ENCODE measurements around the gene ANXA10. TPM values are rescaled to one million over a fixed set of nuclear protein-coding genes. Genes with fewer than 3 reads are reported as not detected.

Gene ANXA10
- total RNA-seq, 3 donors from 2014 or later: not detected

- TF ChIP-seq CTCF (IDR thresholded peaks at IDR 0.05) (no peak), POLR2A (IDR thresholded peaks at IDR 0.05) (no peak), POLR2AphosphoS5 (IDR thresholded peaks at IDR 0.05) (no peak)
- Histone ChIP-seq H3K4me3 (no peak overlapping the region), H3K27ac (no peak overlapping the region), H3K27me3 (no peaks in the 10 kb centered on the region), H3K9me3 (no peaks in the 10 kb centered on the region), H3K36me3 (no peaks in the 10 kb centered on the region), H3K4me1 (no peaks in the 10 kb centered on the region)
- intact Hi-C loops (cut with DNase I; ENCODE audit: low total_unique reads): no loop called here
- DNase-seq (ENCODE audit: low spot score in 2 of 2): no peak
These were observed 49.4 kb downstream of the ANXA10 start for GRCh38 chr4:168141733-168142132.

GRCh38 chr4:168143601-168144000, 51.3 kb downstream of the ANXA10 start:
- intact Hi-C loops (cut with DNase I; ENCODE audit: low total_unique reads): no loop called here
- DNase-seq (ENCODE audit: low spot score in 2 of 2): no peak
- Histone ChIP-seq H3K27me3 (no peaks in the 10 kb centered on the region), H3K9me3 (no peaks in the 10 kb centered on the region), H3K4me3 (no peak overlapping the region), H3K27ac (no peak overlapping the region), H3K4me1 (no peaks in the 10 kb centered on the region), H3K36me3 (no peaks in the 10 kb centered on the region)
- TF ChIP-seq POLR2A (IDR thresholded peaks at IDR 0.05) (no peak), POLR2AphosphoS5 (IDR thresholded peaks at IDR 0.05) (no peak), CTCF (IDR thresholded peaks at IDR 0.05) (no peak)

- intact Hi-C loops (cut with DNase I; ENCODE audit: low total_unique reads): no loop called here
- Histone ChIP-seq H3K4me3 (no peak overlapping the region), H3K9me3 (no peaks in the 10 kb centered on the region)
These were observed 58.2 kb downstream of the ANXA10 start for GRCh38 chr4:168150420-168151050.

GRCh38 chr4:168151327-168151726, 59.0 kb downstream of the ANXA10 start:
- H3K9me3 ChIP-seq: no peaks in the 10 kb centered on the region
- H3K4me3 ChIP-seq: no peak overlapping the region
- no peaks in the 10 kb centered on the region for H3K27me3 ChIP-seq
- no peak for DNase-seq (ENCODE audit: low spot score in 2 of 2)
- H3K27ac ChIP-seq: no peak overlapping the region
- no peaks in the 10 kb centered on the region for H3K4me1 ChIP-seq
- TF ChIP-seq POLR2A (IDR thresholded peaks at IDR 0.05): no peak
- TF ChIP-seq POLR2AphosphoS5 (IDR thresholded peaks at IDR 0.05): no peak
- no peak for TF ChIP-seq CTCF (IDR thresholded peaks at IDR 0.05)
- intact Hi-C loops (cut with DNase I; ENCODE audit: low total_unique reads): no loop called here
- H3K36me3 ChIP-seq: no peaks in the 10 kb centered on the region

More at GRCh38 chr4:168150420-168151050, 58.2 kb downstream of the ANXA10 start:
- no peaks in the 10 kb centered on the region for H3K36me3 ChIP-seq
- H3K27ac ChIP-seq: no peak overlapping the region
- no peaks in the 10 kb centered on the region for H3K27me3 ChIP-seq
- TF ChIP-seq CTCF (IDR thresholded peaks at IDR 0.05): no peak
- TF ChIP-seq POLR2A (IDR thresholded peaks at IDR 0.05): no peak
- no peak for TF ChIP-seq POLR2AphosphoS5 (IDR thresholded peaks at IDR 0.05)
- H3K4me1 ChIP-seq: no peaks in the 10 kb centered on the region
- DNase-seq (ENCODE audit: low spot score in 2 of 2): no peak

GRCh38 chr4:168152837-168153500, 60.6 kb downstream of the ANXA10 start:
- intact Hi-C loops (cut with DNase I; ENCODE audit: low total_unique reads): no loop called here
- Histone ChIP-seq H3K9me3 (no peaks in the 10 kb centered on the region), H3K27ac (no peak overlapping the region), H3K4me1 (no peaks in the 10 kb centered on the region), H3K36me3 (no peaks in the 10 kb centered on the region), H3K27me3 (no peaks in the 10 kb centered on the region), H3K4me3 (no peak overlapping the region)
- TF ChIP-seq CTCF (IDR thresholded peaks at IDR 0.05) (no peak), POLR2A (IDR thresholded peaks at IDR 0.05) (no peak), POLR2AphosphoS5 (IDR thresholded peaks at IDR 0.05) (no peak)
- no peak for DNase-seq (ENCODE audit: low spot score in 2 of 2)

Measured in breast epithelium (tissue), 4 donors.